Measurements from ENCODE around the gene MICOS13.

DNA sequence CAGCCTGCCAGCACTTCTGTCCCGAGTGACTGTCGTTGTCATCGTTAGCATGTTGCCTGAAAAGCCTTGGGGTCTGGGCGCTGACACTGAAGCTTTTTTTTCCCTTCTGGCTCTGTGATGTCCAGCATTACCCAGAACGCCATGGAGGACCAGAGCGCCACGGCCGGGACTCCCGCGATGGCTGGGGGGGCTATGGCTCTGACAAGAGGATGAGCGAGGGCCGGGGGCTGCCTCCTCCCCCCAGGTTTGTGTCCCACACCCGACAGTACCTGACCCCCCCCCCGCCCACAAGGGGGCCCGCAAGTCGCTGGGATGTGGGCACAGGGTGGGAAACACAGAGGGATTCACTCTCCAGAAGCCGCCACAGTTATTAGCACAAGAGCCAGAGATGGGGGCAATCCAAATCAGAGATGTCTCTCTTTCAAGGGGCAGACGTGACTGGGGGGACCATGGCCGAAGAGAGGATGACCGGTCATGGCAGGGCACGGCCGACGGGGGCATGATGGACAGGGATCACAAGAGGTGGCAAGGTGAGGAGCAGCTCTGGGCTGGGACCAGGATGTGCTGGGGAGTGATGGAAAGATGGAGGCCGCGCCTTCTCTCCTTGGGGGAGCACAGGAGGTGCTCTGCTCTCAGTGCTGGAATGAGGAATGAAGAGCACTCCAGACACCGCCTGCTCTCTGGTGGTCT, 13.2 kb downstream of the MICOS13 start:
- TF ChIP-seq, protein P1, sequence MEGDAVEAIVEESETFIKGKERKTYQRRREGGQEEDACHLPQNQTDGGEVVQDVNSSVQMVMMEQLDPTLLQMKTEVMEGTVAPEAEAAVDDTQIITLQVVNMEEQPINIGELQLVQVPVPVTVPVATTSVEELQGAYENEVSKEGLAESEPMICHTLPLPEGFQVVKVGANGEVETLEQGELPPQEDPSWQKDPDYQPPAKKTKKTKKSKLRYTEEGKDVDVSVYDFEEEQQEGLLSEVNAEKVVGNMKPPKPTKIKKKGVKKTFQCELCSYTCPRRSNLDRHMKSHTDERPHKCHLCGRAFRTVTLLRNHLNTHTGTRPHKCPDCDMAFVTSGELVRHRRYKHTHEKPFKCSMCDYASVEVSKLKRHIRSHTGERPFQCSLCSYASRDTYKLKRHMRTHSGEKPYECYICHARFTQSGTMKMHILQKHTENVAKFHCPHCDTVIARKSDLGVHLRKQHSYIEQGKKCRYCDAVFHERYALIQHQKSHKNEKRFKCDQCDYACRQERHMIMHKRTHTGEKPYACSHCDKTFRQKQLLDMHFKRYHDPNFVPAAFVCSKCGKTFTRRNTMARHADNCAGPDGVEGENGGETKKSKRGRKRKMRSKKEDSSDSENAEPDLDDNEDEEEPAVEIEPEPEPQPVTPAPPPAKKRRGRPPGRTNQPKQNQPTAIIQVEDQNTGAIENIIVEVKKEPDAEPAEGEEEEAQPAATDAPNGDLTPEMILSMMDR (conservative IDR thresholded peaks at IDR 0.05 in 1 of 2, IDR thresholded peaks at IDR 0.05 in 1 of 2; ENCODE audit: extremely low read depth in 1 of 2, insufficient read depth in 1 of 2, low read depth in 1 of 2, low read length in 2 of 2) = no peak
- no peak for TF ChIP-seq EZH2 (IDR thresholded peaks at IDR 0.05; ENCODE audit: borderline replicate concordance, low read length)
